ENCODE measurements around the gene SLC13A1.

SLC13A1 gene

DNA sequence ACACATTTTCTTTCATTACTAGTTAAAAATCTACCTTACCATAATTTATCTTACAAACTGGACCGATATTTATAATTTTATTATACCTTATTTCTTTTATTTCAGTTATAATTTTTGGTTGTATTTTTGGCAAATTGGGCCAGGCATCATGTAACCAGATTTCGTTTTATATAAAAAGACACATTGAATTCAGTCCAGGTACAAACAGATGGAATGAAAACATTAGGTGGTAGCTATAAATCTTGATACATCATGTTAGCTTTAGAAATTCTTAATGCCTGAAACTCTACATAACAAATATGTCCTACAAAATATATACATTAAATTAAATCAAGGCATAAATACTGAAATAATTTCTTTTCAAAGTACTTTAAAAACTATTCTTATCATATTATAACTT lies 73.1 kb downstream of the SLC13A1 start:
- no peak overlapping the region for H2AFZ ChIP-seq (ENCODE audit: low read depth, low read length)
- no peak overlapping the region for H3K4me2 ChIP-seq (ENCODE audit: insufficient read depth, low read length)
- no peak for ATAC-seq (ENCODE audit: insufficient read depth, low read depth)
- H3K9ac ChIP-seq (ENCODE audit: low read depth, low read length): no peak overlapping the region
- no peaks in the 10 kb centered on the region for H3K4me1 ChIP-seq (ENCODE audit: insufficient read depth, low read length)
- H3K4me3 ChIP-seq (ENCODE audit: low read depth in 1 of 2, low read length in 2 of 2): no peak overlapping the region
- no peaks in the 10 kb centered on the region for H3K27me3 ChIP-seq (ENCODE audit: insufficient read depth, low read length, poor library complexity)
- no peaks in the 10 kb centered on the region for H3K79me2 ChIP-seq (ENCODE audit: insufficient read depth, low read length)
- H3K27ac ChIP-seq (ENCODE audit: low read length): no peak overlapping the region
- H3K9me3 ChIP-seq (ENCODE audit: insufficient read depth, low read length, severe bottlenecking): no peaks in the 10 kb centered on the region
- TF ChIP-seq, protein P1, sequence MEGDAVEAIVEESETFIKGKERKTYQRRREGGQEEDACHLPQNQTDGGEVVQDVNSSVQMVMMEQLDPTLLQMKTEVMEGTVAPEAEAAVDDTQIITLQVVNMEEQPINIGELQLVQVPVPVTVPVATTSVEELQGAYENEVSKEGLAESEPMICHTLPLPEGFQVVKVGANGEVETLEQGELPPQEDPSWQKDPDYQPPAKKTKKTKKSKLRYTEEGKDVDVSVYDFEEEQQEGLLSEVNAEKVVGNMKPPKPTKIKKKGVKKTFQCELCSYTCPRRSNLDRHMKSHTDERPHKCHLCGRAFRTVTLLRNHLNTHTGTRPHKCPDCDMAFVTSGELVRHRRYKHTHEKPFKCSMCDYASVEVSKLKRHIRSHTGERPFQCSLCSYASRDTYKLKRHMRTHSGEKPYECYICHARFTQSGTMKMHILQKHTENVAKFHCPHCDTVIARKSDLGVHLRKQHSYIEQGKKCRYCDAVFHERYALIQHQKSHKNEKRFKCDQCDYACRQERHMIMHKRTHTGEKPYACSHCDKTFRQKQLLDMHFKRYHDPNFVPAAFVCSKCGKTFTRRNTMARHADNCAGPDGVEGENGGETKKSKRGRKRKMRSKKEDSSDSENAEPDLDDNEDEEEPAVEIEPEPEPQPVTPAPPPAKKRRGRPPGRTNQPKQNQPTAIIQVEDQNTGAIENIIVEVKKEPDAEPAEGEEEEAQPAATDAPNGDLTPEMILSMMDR (IDR thresholded peaks at IDR 0.05; ENCODE audit: borderline replicate concordance, extremely low read depth, low read length, poor library complexity, severe bottlenecking): no peak
- no peak for TF ChIP-seq EZH2 (IDR thresholded peaks at IDR 0.05; ENCODE audit: borderline replicate concordance, low read depth, low read length, severe bottlenecking)
- no peaks in the 10 kb centered on the region for H4K20me1 ChIP-seq (ENCODE audit: insufficient read depth, low read length)
- DNase-seq: no peak
- H3K36me3 ChIP-seq (ENCODE audit: insufficient read depth, low read length): no peaks in the 10 kb centered on the region

GRCh38 chr7:123126171-123126570 lies 73.6 kb downstream of the SLC13A1 start:
- no peaks in the 10 kb centered on the region for H3K9me3 ChIP-seq (ENCODE audit: insufficient read depth, low read length, severe bottlenecking)
- H3K27ac ChIP-seq (ENCODE audit: low read length): no peak overlapping the region
- no peak overlapping the region for H2AFZ ChIP-seq (ENCODE audit: low read depth, low read length)
- H3K79me2 ChIP-seq (ENCODE audit: insufficient read depth, low read length): no peaks in the 10 kb centered on the region
- H3K4me2 ChIP-seq (ENCODE audit: insufficient read depth, low read length): no peak overlapping the region
- H3K4me3 ChIP-seq (ENCODE audit: low read depth in 1 of 2, low read length in 2 of 2): no peak overlapping the region
- no peaks in the 10 kb centered on the region for H4K20me1 ChIP-seq (ENCODE audit: insufficient read depth, low read length)
- H3K4me1 ChIP-seq (ENCODE audit: insufficient read depth, low read length): no peaks in the 10 kb centered on the region
- TF ChIP-seq, protein P1 (IDR thresholded peaks at IDR 0.05; ENCODE audit: borderline replicate concordance, extremely low read depth, low read length, poor library complexity, severe bottlenecking): no peak
- TF ChIP-seq EZH2 (IDR thresholded peaks at IDR 0.05; ENCODE audit: borderline replicate concordance, low read depth, low read length, severe bottlenecking): no peak
- no peaks in the 10 kb centered on the region for H3K36me3 ChIP-seq (ENCODE audit: insufficient read depth, low read length)
- no peak for ATAC-seq (ENCODE audit: insufficient read depth, low read depth)
- H3K9ac ChIP-seq (ENCODE audit: low read depth, low read length): no peak overlapping the region
- H3K27me3 ChIP-seq (ENCODE audit: insufficient read depth, low read length, poor library complexity): no peaks in the 10 kb centered on the region
- no peak for DNase-seq

- TF ChIP-seq, protein P1 (IDR thresholded peaks at IDR 0.05; ENCODE audit: borderline replicate concordance, extremely low read depth, low read length, poor library complexity, severe bottlenecking): no peak
- no peak for TF ChIP-seq EZH2 (IDR thresholded peaks at IDR 0.05; ENCODE audit: borderline replicate concordance, low read depth, low read length, severe bottlenecking)
- H3K9me3 ChIP-seq (ENCODE audit: insufficient read depth, low read length, severe bottlenecking): no peaks in the 10 kb centered on the region
- no peaks in the 10 kb centered on the region for H3K36me3 ChIP-seq (ENCODE audit: insufficient read depth, low read length)
- H3K4me1 ChIP-seq (ENCODE audit: insufficient read depth, low read length): no peaks in the 10 kb centered on the region
- no peak overlapping the region for H3K4me2 ChIP-seq (ENCODE audit: insufficient read depth, low read length)
- no peaks in the 10 kb centered on the region for H3K79me2 ChIP-seq (ENCODE audit: insufficient read depth, low read length)
- no peak overlapping the region for H3K9ac ChIP-seq (ENCODE audit: low read depth, low read length)
- no peaks in the 10 kb centered on the region for H3K27me3 ChIP-seq (ENCODE audit: insufficient read depth, low read length, poor library complexity)
- no peaks in the 10 kb centered on the region for H4K20me1 ChIP-seq (ENCODE audit: insufficient read depth, low read length)
- H3K4me3 ChIP-seq (ENCODE audit: low read depth in 1 of 2, low read length in 2 of 2): no peak overlapping the region
- ATAC-seq (ENCODE audit: insufficient read depth, low read depth): no peak
- DNase-seq: no peak
- H2AFZ ChIP-seq (ENCODE audit: low read depth, low read length): no peak overlapping the region
- no peak overlapping the region for H3K27ac ChIP-seq (ENCODE audit: low read length)
Observed at GRCh38 chr7:123125231-123125630, 74.5 kb downstream of the SLC13A1 start.

GRCh38 chr7:123122916-123123315 lies 76.9 kb downstream of the SLC13A1 start:
- ATAC-seq (ENCODE audit: insufficient read depth, low read depth): no peak
- H3K9me3 ChIP-seq (ENCODE audit: insufficient read depth, low read length, severe bottlenecking): no peaks in the 10 kb centered on the region
- TF ChIP-seq, protein P1 (IDR thresholded peaks at IDR 0.05; ENCODE audit: borderline replicate concordance, extremely low read depth, low read length, poor library complexity, severe bottlenecking): no peak
- TF ChIP-seq EZH2 (IDR thresholded peaks at IDR 0.05; ENCODE audit: borderline replicate concordance, low read depth, low read length, severe bottlenecking): no peak
- H4K20me1 ChIP-seq (ENCODE audit: insufficient read depth, low read length): no peaks in the 10 kb centered on the region
- no peaks in the 10 kb centered on the region for H3K27me3 ChIP-seq (ENCODE audit: insufficient read depth, low read length, poor library complexity)
- H3K4me1 ChIP-seq (ENCODE audit: insufficient read depth, low read length): no peaks in the 10 kb centered on the region
- no peak overlapping the region for H3K4me2 ChIP-seq (ENCODE audit: insufficient read depth, low read length)
- H3K9ac ChIP-seq (ENCODE audit: low read depth, low read length): no peak overlapping the region
- H3K27ac ChIP-seq (ENCODE audit: low read length): no peak overlapping the region
- DNase-seq: no peak
- no peak overlapping the region for H3K4me3 ChIP-seq (ENCODE audit: low read depth in 1 of 2, low read length in 2 of 2)
- no peaks in the 10 kb centered on the region for H3K36me3 ChIP-seq (ENCODE audit: insufficient read depth, low read length)
- H3K79me2 ChIP-seq (ENCODE audit: insufficient read depth, low read length): no peaks in the 10 kb centered on the region
- no peak overlapping the region for H2AFZ ChIP-seq (ENCODE audit: low read depth, low read length)

All from DND-41 (cell line).